Endothelial cell of umbilical vein (primary cell): Measurements from ENCODE around the gene ZNF512. TPM values are rescaled to one million over a fixed set of nuclear protein-coding genes. Genes with fewer than 3 reads are reported as not detected.
A peak's percentile ranks its signal among the peaks of the same experiment; 100 is the strongest.
"Not testable (repeated sequence)": the region's sequence is repeated elsewhere in the genome, so short reads cannot be mapped to it uniquely, and the experiment has no call there.

Source experiments
- BruUV-seq: library from RNA; stranded (reverse); fragments of 400-500 nt; replicated peaks from 2 replicates; lab custom pipeline; 2021; lab: Mats Ljungman, UMichigan
- CTCF ChIA-PET: fragments of 300-600, 350-600 bp; sonication (Branson Sonifier 250); formaldehyde crosslinking; loops from one replicate; lab custom pipeline; 2021; ENCODE audit warnings: antibody characterized with exemption, inconsistent platforms; lab: Charles Lee
- POLR2A ChIA-PET: fragments of 300-600, 350-600 bp; sonication (Branson Sonifier 250); formaldehyde crosslinking; loops from one replicate; lab custom pipeline; 2021; ENCODE audit warnings: antibody characterized with exemption, inconsistent platforms; lab: Charles Lee
- DNase-seq: peaks from one replicate; pipeline ENCODE4 v3.0.0-alpha.2; 2011; ENCODE audit warnings: low read depth, low spot score
- FAIRE-seq: peaks from 2 replicates; lab custom pipeline; 2011; peaks lifted over from hg19 to GRCh38; lab: Jason Lieb, UNC
- H2AFZ ChIP-seq: 2 replicates; pipeline ENCODE4 v1.6.0; 2012; ENCODE audit warnings: low read depth, low read length, control low read depth, inconsistent platforms
- H3K27ac ChIP-seq: 2 replicates; pipeline ENCODE4 v1.5.1; 2011; ENCODE audit warnings: low read depth, mild to moderate bottlenecking, control low read depth, low read length, moderate library complexity; ENCODE audit not compliant: insufficient read depth
- H3K27me3 ChIP-seq, 2 experiments: 2 replicates each; pipeline versions ENCODE4 v1.6.0 to v1.6.1; 2011; ENCODE audit warnings: low read length in 2 of 2, mixed read lengths in 1 of 2; ENCODE audit not compliant: control insufficient read depth in 2 of 2, insufficient read depth in 2 of 2
- H3K36me3 ChIP-seq, 2 experiments: 2 replicates in 1 of 2; 3 replicates in 1 of 2; pipeline ENCODE4 v1.5.1; 2011; ENCODE audit warnings: low read length in 2 of 2, mild to moderate bottlenecking in 1 of 2, moderate library complexity in 1 of 2; ENCODE audit not compliant: control insufficient read depth in 2 of 2, insufficient read depth in 2 of 2; ENCODE audit errors: extremely low read depth in 1 of 2
- H3K4me1 ChIP-seq: 3 replicates; pipeline ENCODE4 v1.5.1; 2011; ENCODE audit warnings: mild to moderate bottlenecking, low read length; ENCODE audit not compliant: control insufficient read depth, insufficient read depth; ENCODE audit errors: extremely low read depth
- H3K4me2 ChIP-seq: 2 replicates; pipeline ENCODE4 v1.6.1; 2011; ENCODE audit warnings: low read length, control low read depth, mixed read lengths; ENCODE audit not compliant: insufficient read depth
- H3K4me3 ChIP-seq, 3 experiments: fragments of 200-600 bp in 1 of 3; sonication (generic), shearing (Covaris generic) in 1 of 3; replicated peaks in 1 of 3; 2 replicates each; pipeline ENCODE4 v1.5.1; 2011 to 2016; ENCODE audit warnings: control low read depth in 3 of 3, low read length in 3 of 3, mild to moderate bottlenecking in 2 of 3, inconsistent platforms in 1 of 3, low read depth in 1 of 3, moderate library complexity in 1 of 3; ENCODE audit not compliant: insufficient read depth in 1 of 3
- H3K79me2 ChIP-seq: 2 replicates; pipeline ENCODE4 v1.6.0; 2012; ENCODE audit warnings: low read length, inconsistent platforms; ENCODE audit not compliant: control insufficient read depth, insufficient read depth
- H3K9ac ChIP-seq: replicated peaks from 2 replicates; pipeline ENCODE3; 2011; ENCODE audit warnings: low read length, control low read depth; ENCODE audit not compliant: insufficient read depth; ENCODE audit errors: extremely low read depth
- H3K9me1 ChIP-seq: replicated peaks from 3 replicates; pipeline ENCODE4 v1.6.0; 2011; ENCODE audit warnings: mild to moderate bottlenecking, low read length; ENCODE audit not compliant: control insufficient read depth, insufficient read depth; ENCODE audit errors: extremely low read depth
- H3K9me3 ChIP-seq: replicated peaks from 2 replicates; pipeline ENCODE4 v1.5.1; 2012; ENCODE audit warnings: low read length, inconsistent platforms; ENCODE audit not compliant: control insufficient read depth, insufficient read depth
- H4K20me1 ChIP-seq: replicated peaks from 2 replicates; pipeline ENCODE3; 2011; ENCODE audit warnings: mild to moderate bottlenecking, low read length; ENCODE audit not compliant: control insufficient read depth, insufficient read depth; ENCODE audit errors: extremely low read depth
- EZH2 ChIP-seq: IDR thresholded peaks from 2 replicates; pipeline ENCODE4 v1.6.1; 2012; ENCODE audit warnings: borderline replicate concordance, low read depth, mild to moderate bottlenecking, moderate library complexity, low read length, inconsistent platforms; ENCODE audit not compliant: severe bottlenecking
- FOS ChIP-seq: IDR thresholded peaks from 2 replicates; pipeline ENCODE4 v1.6.1; 2011; ENCODE audit warnings: mild to moderate bottlenecking, low read length, moderate library complexity, borderline replicate concordance; ENCODE audit not compliant: insufficient read depth
- GATA2 ChIP-seq: IDR thresholded peaks from 2 replicates; pipeline ENCODE4 v1.7.0; 2011; ENCODE audit warnings: low read depth, mild to moderate bottlenecking, moderate library complexity, mixed read lengths, low read length; ENCODE audit not compliant: insufficient read length, insufficient read depth
- JUN ChIP-seq: IDR thresholded peaks from 2 replicates; pipeline ENCODE4 v1.6.1; 2011; ENCODE audit warnings: borderline replicate concordance, low read depth; ENCODE audit not compliant: insufficient read length, insufficient read depth
- MAX ChIP-seq: IDR thresholded peaks from 2 replicates; pipeline ENCODE4 v1.6.1; 2011; ENCODE audit not compliant: insufficient read depth, insufficient read length
- MYC ChIP-seq: IDR thresholded peaks from one replicate; pipeline ENCODE4 v1.6.1; 2011; ENCODE audit warnings: mild to moderate bottlenecking, low read depth, low read length
- POLR2A ChIP-seq: IDR thresholded peaks from 2 replicates; pipeline ENCODE4 v1.6.1; 2012; ENCODE audit warnings: low read depth, mild to moderate bottlenecking, control low read depth, low read length
- POLR2AphosphoS5 ChIP-seq: IDR thresholded peaks from 2 replicates; pipeline ENCODE4 v1.6.1; 2012; ENCODE audit warnings: low read depth, mild to moderate bottlenecking, control low read depth, low read length, moderate library complexity; ENCODE audit not compliant: insufficient read depth
- dilution Hi-C: fragments of 300-500 bp; cut with MboI; formaldehyde crosslinking; loops from one replicate; pipeline ENCODE4 v1.15.0; 2019; ENCODE audit warnings: low sequenced_read_pairs; ENCODE audit not compliant: extremely low pct_ligation_motif_present
- intact Hi-C: fragments of 100-400 bp; cut with micrococcal nuclease; formaldehyde crosslinking; loops from one replicate; pipeline ENCODE4 v1.10.0; 2022
- polyA plus RNA-seq, 4 experiments: library from polyadenylated mRNA; depleted of rRNA in 3 of 4; stranded (reverse) in 3 of 4; unstranded in 1 of 4; fragments of >200 nt; gene quantifications; 2 replicates each; pipeline versions ENCODE4 v1.2.1 to v1.2.3, GENCODE V29; 2011 to 2012; ENCODE audit warnings: missing spikeins in 1 of 4
- total RNA-seq: library from RNA; stranded (reverse); gene quantifications from 2 replicates; pipeline ENCODE4 v1.2.3, GENCODE V29; 2021
- TF ChIP-seq, protein P1 (sequence below), 2 donors: IDR thresholded peaks; 1 replicate in 1 of 2; 2 replicates in 1 of 2; pipeline ENCODE4 v1.5.1; 2011; ENCODE audit warnings: low read length in 2 of 2, mild to moderate bottlenecking in 2 of 2, moderate library complexity in 2 of 2, control low read depth in 1 of 2, inconsistent platforms in 1 of 2, low read depth in 1 of 2; ENCODE audit not compliant: insufficient read depth in 1 of 2; ENCODE audit errors: extremely low read depth in 1 of 2

ZNF512 gene
- total and polyA plus RNA-seq, 2 donors (not counting 3 experiments of a cell fraction or from before 2014, with no cell fraction given), result 17.8 to 37.0 TPM

- Histone ChIP-seq H3K27ac (no peak overlapping the region), H2AFZ (no peak overlapping the region), H3K9ac (no peak overlapping the region), H3K79me2 (peaks cover 10% of the 10 kb centered on the region), H3K9me1 (no peaks in the 10 kb centered on the region), H3K4me2 (no peak overlapping the region), H3K27me3 (no peaks in the 10 kb centered on the region), H3K4me1 (peaks cover 34% of the 10 kb centered on the region), H3K36me3 (peaks cover 4 to 14% of the 10 kb centered on the region in 2 experiments), H3K9me3 (no peaks in the 10 kb centered on the region), H4K20me1 (no peaks in the 10 kb centered on the region), H3K4me3 (no peak overlapping the region)
- DNase-seq (no peak), FAIRE-seq (no peak)
- CTCF ChIA-PET, result interaction anchor here (0.5 kb wide), 1 partner anchor 863 kb away, joined by 3 read pairs; no protein-coding TSS in a partner anchor
- intact Hi-C loops (no loop called here), dilution Hi-C loops (no loop called here)
- POLR2A ChIA-PET, result no interaction called here
- no TSS peak for BruUV-seq
- TF ChIP-seq FOS, result no peak
- TF ChIP-seq MAX, result no peak
- TF ChIP-seq POLR2AphosphoS5, result no peak
- TF ChIP-seq GATA2, result no peak
- TF ChIP-seq JUN, result no peak
- TF ChIP-seq POLR2A, result no peak
- TF ChIP-seq, protein P1, sequence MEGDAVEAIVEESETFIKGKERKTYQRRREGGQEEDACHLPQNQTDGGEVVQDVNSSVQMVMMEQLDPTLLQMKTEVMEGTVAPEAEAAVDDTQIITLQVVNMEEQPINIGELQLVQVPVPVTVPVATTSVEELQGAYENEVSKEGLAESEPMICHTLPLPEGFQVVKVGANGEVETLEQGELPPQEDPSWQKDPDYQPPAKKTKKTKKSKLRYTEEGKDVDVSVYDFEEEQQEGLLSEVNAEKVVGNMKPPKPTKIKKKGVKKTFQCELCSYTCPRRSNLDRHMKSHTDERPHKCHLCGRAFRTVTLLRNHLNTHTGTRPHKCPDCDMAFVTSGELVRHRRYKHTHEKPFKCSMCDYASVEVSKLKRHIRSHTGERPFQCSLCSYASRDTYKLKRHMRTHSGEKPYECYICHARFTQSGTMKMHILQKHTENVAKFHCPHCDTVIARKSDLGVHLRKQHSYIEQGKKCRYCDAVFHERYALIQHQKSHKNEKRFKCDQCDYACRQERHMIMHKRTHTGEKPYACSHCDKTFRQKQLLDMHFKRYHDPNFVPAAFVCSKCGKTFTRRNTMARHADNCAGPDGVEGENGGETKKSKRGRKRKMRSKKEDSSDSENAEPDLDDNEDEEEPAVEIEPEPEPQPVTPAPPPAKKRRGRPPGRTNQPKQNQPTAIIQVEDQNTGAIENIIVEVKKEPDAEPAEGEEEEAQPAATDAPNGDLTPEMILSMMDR (IDR thresholded peaks at IDR 0.05; ENCODE audit: extremely low read depth in 1 of 2, insufficient read depth in 1 of 2, low read depth in 1 of 2, low read length in 2 of 2), result no peak
- no peak for TF ChIP-seq MYC
- no peak for TF ChIP-seq EZH2
Observed at GRCh38 chr2:27624943-27625342, 42.1 kb downstream of the ZNF512 start.

GRCh38 chr2:27626323-27626722, 43.5 kb downstream of the ZNF512 start:
- CTCF ChIA-PET, result interaction anchor here (0.6 kb wide), 1 partner anchor 82 kb away, joined by 3 read pairs; no protein-coding TSS in a partner anchor
- H3K4me3 ChIP-seq, H3K9me3 ChIP-seq, intact Hi-C loops, H3K27me3 ChIP-seq, H4K20me1 ChIP-seq, H2AFZ ChIP-seq, H3K4me2 ChIP-seq, H3K9ac ChIP-seq, dilution Hi-C loops, H3K27ac ChIP-seq, H3K9me1 ChIP-seq, H3K36me3 ChIP-seq, POLR2A ChIA-PET, H3K79me2 ChIP-seq, DNase-seq, BruUV-seq: not testable (repeated sequence)
- H3K4me1 ChIP-seq, result peaks cover 34% of the 10 kb centered on the region
- peak; percentile 18 for FAIRE-seq

DNA sequence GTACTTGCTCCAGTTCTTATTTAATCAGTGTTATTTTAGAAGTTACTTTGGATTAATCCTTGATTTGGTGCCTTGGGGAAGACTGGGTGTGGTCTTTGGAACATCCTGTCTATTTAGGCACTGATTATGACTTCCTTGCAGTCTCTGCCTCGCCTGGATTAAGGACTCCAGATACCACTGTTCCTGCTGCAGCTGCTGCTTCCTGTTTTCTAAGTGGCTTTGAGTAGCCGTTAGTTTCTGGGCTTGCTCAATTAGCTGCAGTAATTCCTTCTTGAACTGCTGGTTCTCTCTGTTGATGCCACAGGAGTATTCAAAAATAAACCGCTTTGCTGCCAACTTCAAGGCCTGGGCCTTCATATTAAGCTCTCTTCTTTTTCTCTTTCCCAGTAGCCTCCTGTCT, 44.1 kb downstream of the ZNF512 start:
- FAIRE-seq (peak; percentile 79), DNase-seq (peak; percentile 47)
- H3K79me2 ChIP-seq, H3K4me3 ChIP-seq, BruUV-seq, dilution Hi-C loops, intact Hi-C loops, POLR2A ChIA-PET, H3K36me3 ChIP-seq, H4K20me1 ChIP-seq, H3K9me3 ChIP-seq, H3K27me3 ChIP-seq, H2AFZ ChIP-seq, H3K9me1 ChIP-seq, H3K9ac ChIP-seq: not testable (repeated sequence)
- peak overlapping the region; percentile 0 for H3K4me2 ChIP-seq
- peaks cover 34% of the 10 kb centered on the region for H3K4me1 ChIP-seq
- H3K27ac ChIP-seq, result peak overlapping the region; percentile 69
- CTCF ChIA-PET, result interaction anchor here (2.4 kb wide), 1 partner anchor 56 kb away, joined by 14 read pairs; no protein-coding TSS in a partner anchor
